Naive thymus-derived CD8-positive, alpha-beta T cell (primary cell): ENCODE results near the gene XXYLT1. TPM values are rescaled to one million over a fixed set of nuclear protein-coding genes. Genes with fewer than 3 reads are reported as not detected.
A peak's percentile ranks its signal among the peaks of the same experiment; 100 is the strongest.

Experiments used
- ATAC-seq, 2 donors: fragments of 150-1000 bp; cut with Tn5 transposase in 1 of 2; sonication (Bioruptor Pico), chemical (Tn5 transposase) in 1 of 2; 1 replicate in 1 of 2; 2 replicates in 1 of 2; pipeline ENCODE4 v1.10.0; 2021; ENCODE audit warnings: mild to moderate bottlenecking in 2 of 2, moderate library complexity in 2 of 2
- POLR2A ChIA-PET: fragments of 350-600 bp; sonication (Branson Sonifier 250); formaldehyde crosslinking; loops from one replicate; lab custom pipeline; 2021; ENCODE audit warnings: antibody characterized with exemption; lab: Charles Lee
- DNase-seq, 10 donors: peaks; one replicate each; pipeline versions ENCODE4 v3.0.0 to v3.0.0-alpha.2; 2020 to 2022
- H3K27ac Mint-ChIP-seq, 10 donors: one replicate each; pipeline ENCODE4 v1.8.0; 2020 to 2022; ENCODE audit warnings: mild to moderate bottlenecking in 10 of 10, mixed read lengths in 10 of 10, moderate library complexity in 4 of 10, inconsistent platforms in 1 of 10
- H3K27me3 Mint-ChIP-seq, 5 donors: one replicate each; pipeline ENCODE4 v1.8.0; 2021 to 2022; ENCODE audit warnings: mixed read lengths in 5 of 5
- H3K36me3 Mint-ChIP-seq, 3 donors: one replicate each; pipeline ENCODE4 v1.8.0; 2020 to 2022; ENCODE audit warnings: mixed read lengths in 3 of 3, mild to moderate bottlenecking in 2 of 3, inconsistent platforms in 1 of 3
- H3K4me1 Mint-ChIP-seq, 4 donors: one replicate each; pipeline ENCODE4 v1.8.0; 2021 to 2022; ENCODE audit warnings: mixed read lengths in 4 of 4
- H3K4me3 Mint-ChIP-seq, 10 donors: one replicate each; pipeline ENCODE4 v1.8.0; 2020 to 2022; ENCODE audit warnings: mild to moderate bottlenecking in 10 of 10, mixed read lengths in 10 of 10, moderate library complexity in 6 of 10, inconsistent platforms in 1 of 10
- H3K9me3 Mint-ChIP-seq, 9 donors: one replicate each; pipeline ENCODE4 v1.8.0; 2020 to 2022; ENCODE audit warnings: mixed read lengths in 9 of 9, mild to moderate bottlenecking in 3 of 9, inconsistent platforms in 1 of 9, moderate library complexity in 1 of 9
- microRNA-seq: library from miRNA; unstranded; fragments of <30 nt; microRNA quantifications from one replicate; pipeline ENCODE4 v1.2.0, GENCODE V29; 2022; ENCODE audit warnings: borderline microRNAs expressed
- polyA plus RNA-seq, 3 donors: library from polyadenylated mRNA; unstranded; fragments of 300-500 nt; fragmentation: Illumina TruSeq; gene quantifications; one replicate each; pipeline ENCODE4 v1.2.3, GENCODE V29; 2021
- total RNA-seq, 8 experiments: library from RNA in 2 of 8; stranded (reverse) in 2 of 8; gene quantifications; one replicate each; pipeline ENCODE4 v1.2.3 and lab custom pipeline; 2021 to 2026

The XXYLT1 gene
- total and polyA plus RNA-seq, 5 experiments from 2014 or later: 5.4 to 8.3 (median 6.3) TPM

DNA sequence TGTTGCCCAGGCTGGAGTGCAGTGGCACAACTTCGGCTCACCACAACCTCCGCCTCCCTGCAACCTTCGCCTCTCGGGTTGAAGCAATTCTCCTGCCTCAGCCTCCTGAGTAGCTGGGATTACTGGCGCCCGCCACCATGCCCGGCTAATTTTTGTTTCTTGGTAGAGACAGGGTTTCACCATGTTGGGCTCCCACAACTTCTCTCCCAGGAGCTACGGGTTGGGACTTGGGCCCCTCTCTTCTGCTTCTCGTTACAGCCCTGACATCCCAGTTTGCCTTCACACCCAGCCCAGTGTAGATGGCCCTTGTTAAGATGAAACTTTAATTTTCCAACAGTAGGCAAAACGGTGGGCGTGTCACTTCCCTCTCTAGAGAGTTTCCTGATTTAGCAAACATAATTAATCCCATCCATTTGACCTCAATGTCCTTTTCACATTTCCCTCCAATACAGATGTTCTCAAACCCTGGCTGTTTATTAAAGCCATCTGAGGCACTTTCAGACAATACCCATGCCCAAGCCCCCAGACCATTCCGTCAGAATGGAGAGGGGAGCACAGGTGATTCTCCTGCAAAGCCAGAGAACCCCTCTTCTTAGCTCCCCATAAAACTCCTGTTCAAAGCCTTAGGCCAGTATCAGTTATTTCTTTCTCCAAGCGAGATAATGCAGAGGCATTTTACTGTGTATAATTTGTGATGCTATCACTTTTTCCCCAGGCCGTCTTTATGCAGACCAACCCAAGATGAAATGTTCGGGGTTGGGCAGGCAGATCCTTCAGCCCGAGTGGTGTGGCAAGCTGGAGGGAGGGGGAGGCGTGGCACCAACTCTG lies 245.7 kb downstream of the XXYLT1 start:
- POLR2A ChIA-PET: no interaction called here
- Mint-ChIP-seq H3K4me3 (no peak overlapping the region), H3K4me1 (peaks cover 0 to 6% (median 0%) of the 10 kb centered on the region in 4 donors), H3K9me3 (peaks cover 0 to 2% (median 0%) of the 10 kb centered on the region in 9 donors), H3K27me3 (peaks cover 0 to 12% (median 10%) of the 10 kb centered on the region in 5 donors), H3K36me3 (no peaks in the 10 kb centered on the region), H3K27ac (peak overlapping the region in 1 of 10 donors; percentile 32)
- ATAC-seq (no peak), DNase-seq (no peak)

DNA sequence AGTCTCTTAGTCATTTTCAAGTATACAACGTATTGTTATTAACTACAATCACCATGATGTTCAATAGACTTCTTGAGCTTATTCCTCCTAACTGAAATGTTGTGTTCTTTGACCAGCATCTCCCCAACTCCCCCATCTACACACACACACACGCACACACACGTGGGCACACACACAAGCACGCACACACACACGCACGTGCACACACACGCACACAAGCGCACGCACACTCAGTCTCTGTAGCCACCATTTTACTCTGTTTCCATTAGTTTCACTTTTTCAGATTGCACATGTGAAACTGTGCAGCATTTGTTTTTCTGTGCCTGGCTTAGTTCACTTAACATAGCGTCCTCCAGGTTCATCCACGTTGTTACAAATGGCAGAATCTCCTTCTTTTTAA lies 247.0 kb downstream of the XXYLT1 start:
- ATAC-seq (no peak), DNase-seq (no peak)
- H3K27ac Mint-ChIP-seq: no peak overlapping the region
- no peaks in the 10 kb centered on the region for H3K36me3 Mint-ChIP-seq
- POLR2A ChIA-PET: no interaction called here
- peaks cover 6 to 19% (median 18%) of the 10 kb centered on the region in 5 donors for H3K27me3 Mint-ChIP-seq
- no peak overlapping the region for H3K4me3 Mint-ChIP-seq
- H3K9me3 Mint-ChIP-seq: peaks cover 0 to 2% (median 0%) of the 10 kb centered on the region in 9 donors
- H3K4me1 Mint-ChIP-seq: peaks cover 0 to 4% (median 0%) of the 10 kb centered on the region in 4 donors

DNA sequence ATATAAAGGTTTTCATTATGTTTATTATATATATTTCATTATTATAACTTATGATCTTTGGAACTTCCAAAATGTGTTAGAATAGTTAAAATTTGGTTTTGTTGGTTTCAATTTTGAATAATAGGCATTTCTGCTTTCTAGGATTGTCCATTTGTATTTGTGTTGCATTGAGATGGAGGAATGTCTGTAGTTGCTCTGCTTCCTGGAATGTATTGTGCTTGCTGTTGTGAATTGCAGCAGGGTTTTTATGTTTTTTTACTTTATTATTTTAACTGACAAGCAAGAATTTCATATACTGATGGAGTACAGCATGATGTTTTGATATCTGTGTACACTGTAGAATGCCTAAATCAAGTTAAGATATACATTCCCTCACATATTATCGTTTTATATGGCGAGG lies 247.4 kb downstream of the XXYLT1 start:
- Mint-ChIP-seq H3K27me3 (peaks cover 6 to 20% (median 18%) of the 10 kb centered on the region in 5 donors), H3K4me1 (peaks cover 0 to 4% (median 0%) of the 10 kb centered on the region in 4 donors), H3K27ac (no peak overlapping the region), H3K9me3 (peaks cover 0 to 2% (median 0%) of the 10 kb centered on the region in 9 donors), H3K36me3 (no peaks in the 10 kb centered on the region), H3K4me3 (no peak overlapping the region)
- ATAC-seq (no peak), DNase-seq (no peak)
- POLR2A ChIA-PET: no interaction called here

DNA sequence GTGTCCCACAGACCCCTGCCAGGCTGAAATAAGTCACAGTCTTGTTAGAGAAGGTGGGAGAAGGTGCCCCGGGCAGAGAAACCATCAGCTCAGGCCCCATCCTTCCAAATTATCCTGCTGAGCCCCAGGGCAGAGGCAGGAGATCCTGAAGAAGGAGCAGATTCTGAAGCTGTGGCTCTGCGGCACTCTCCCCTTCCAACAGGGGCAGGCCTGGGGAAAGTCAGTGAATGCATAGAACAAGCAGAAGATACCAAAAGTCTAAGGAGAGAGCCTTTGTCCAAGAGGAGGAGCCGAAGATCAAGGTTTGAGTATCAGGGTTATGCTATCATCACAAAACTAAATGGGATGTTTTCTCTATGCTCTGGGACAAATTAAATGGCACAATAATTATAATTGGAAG lies 249.3 kb downstream of the XXYLT1 start:
- Mint-ChIP-seq H3K27me3 (peaks cover 6 to 20% (median 18%) of the 10 kb centered on the region in 5 donors), H3K9me3 (peaks cover 0 to 2% (median 0%) of the 10 kb centered on the region in 9 donors), H3K4me3 (no peak overlapping the region), H3K36me3 (no peaks in the 10 kb centered on the region), H3K27ac (no peak overlapping the region), H3K4me1 (peaks cover 0 to 4% (median 0%) of the 10 kb centered on the region in 4 donors)
- ATAC-seq (no peak), DNase-seq (no peak)
- POLR2A ChIA-PET: no interaction called here

DNA sequence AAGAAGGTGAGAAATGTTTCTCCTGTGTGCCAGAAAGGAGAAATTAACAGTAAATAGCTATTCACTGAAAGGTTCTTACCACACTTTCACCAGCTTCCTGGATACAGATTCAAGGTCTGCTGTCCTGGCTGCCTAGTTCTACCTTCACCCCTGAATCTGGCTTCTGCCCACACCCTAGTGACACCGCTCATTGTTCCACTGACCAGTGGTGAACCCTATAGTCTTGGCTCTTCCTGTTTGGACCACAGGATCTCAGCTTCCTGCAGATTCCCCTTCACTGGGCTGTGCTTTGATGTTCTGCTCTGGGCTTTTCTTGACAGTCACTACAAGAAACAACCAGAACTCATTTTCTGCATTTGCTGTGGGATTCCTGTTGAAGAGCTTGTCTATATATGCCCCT lies 250.0 kb downstream of the XXYLT1 start:
- POLR2A ChIA-PET: no interaction called here
- Mint-ChIP-seq H3K4me3 (no peak overlapping the region), H3K9me3 (peaks cover 0 to 2% (median 0%) of the 10 kb centered on the region in 9 donors), H3K27ac (peak overlapping the region in 1 of 10 donors; percentile 47), H3K27me3 (peaks cover 6 to 20% (median 18%) of the 10 kb centered on the region in 5 donors), H3K4me1 (peaks cover 0 to 4% (median 0%) of the 10 kb centered on the region in 4 donors), H3K36me3 (no peaks in the 10 kb centered on the region)
- DNase-seq (no peak), ATAC-seq (no peak)

DNA sequence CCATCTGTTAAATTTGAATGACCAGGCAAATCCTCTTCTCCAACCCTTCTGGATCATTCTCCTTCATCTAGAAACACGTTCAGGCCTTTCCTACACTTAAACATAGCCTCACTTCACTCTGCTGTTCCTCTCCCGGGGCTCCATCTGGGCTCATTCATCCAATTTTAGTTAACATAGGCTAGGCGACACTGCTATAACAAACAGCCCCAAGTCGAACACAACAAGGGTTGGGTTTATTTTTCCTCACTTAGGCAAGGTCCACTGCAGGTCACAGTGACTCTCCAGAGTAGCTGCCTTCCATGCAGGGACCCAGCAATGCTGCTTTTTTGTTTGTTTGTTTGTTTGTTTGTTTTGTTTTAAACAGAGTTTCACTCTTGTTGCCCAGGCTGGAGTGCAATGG lies 250.8 kb downstream of the XXYLT1 start:
- Mint-ChIP-seq H3K27ac (no peak overlapping the region), H3K27me3 (peaks cover 6 to 19% (median 14%) of the 10 kb centered on the region in 5 donors), H3K4me1 (peaks cover 0 to 4% (median under 1%) of the 10 kb centered on the region in 4 donors), H3K9me3 (peaks cover 0 to 2% (median 0%) of the 10 kb centered on the region in 9 donors), H3K4me3 (no peak overlapping the region), H3K36me3 (no peaks in the 10 kb centered on the region)
- POLR2A ChIA-PET: no interaction called here
- no peak for ATAC-seq
- no peak for DNase-seq

DNA sequence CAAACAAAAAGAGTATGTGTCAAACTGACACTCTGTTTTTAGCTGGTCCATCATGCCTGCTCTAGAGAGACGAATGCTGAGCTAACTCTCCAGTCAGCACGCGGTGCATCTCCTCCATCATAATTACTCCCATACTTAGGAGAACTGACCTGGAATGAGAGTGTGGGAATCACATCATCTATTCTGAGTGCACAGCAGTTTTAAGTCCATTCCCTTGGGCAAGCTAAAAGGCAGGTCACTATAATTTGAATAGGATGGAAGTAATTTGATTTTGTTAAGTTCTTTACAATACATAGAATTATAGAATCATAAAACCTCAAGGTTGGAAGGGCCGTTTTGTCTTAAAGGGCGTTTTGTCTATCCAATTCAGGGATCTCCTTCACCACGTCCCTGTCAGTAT lies 251.6 kb downstream of the XXYLT1 start:
- no peak overlapping the region for H3K4me3 Mint-ChIP-seq
- no peak overlapping the region for H3K27ac Mint-ChIP-seq
- DNase-seq: no peak
- POLR2A ChIA-PET: interaction anchor here (0.6 to 0.8 kb wide), 2 partner anchors 12 to 1149 kb away, joined by 3 to 5 read pairs; no protein-coding TSS in a partner anchor
- H3K4me1 Mint-ChIP-seq: peaks cover 5 to 8% (median 6%) of the 10 kb centered on the region in 4 donors
- ATAC-seq: no peak
- peaks cover 6 to 19% (median 13%) of the 10 kb centered on the region in 5 donors for H3K27me3 Mint-ChIP-seq
- no peaks in the 10 kb centered on the region for H3K36me3 Mint-ChIP-seq
- H3K9me3 Mint-ChIP-seq: peaks cover 0 to 2% (median 0%) of the 10 kb centered on the region in 9 donors

Small RNAs within 50 kb of the gene (microRNA-seq; reads per million reads assigned to microRNA genes)
- gene MIR3137: not detected

Other genes with a start within 250 kb of the XXYLT1 start
- gene ACAP2, start 171.9 kb upstream of the XXYLT1 start, total RNA-seq: 10 to 100 TPM; 78.7 to 81.0 TPM
- 10 to 100 TPM; 36.7 to 49.6 (median 49.5) TPM for gene ACAP2, start 171.9 kb upstream of the XXYLT1 start, polyA plus RNA-seq